ENCODE results near the gene CD300LG. TPM values are rescaled to one million over a fixed set of nuclear protein-coding genes. Genes with fewer than 3 reads are reported as not detected.

Gene CD300LG
- total and polyA plus RNA-seq, 7 donors, result 5.4 to 21.7 (median 10.9) TPM

DNA sequence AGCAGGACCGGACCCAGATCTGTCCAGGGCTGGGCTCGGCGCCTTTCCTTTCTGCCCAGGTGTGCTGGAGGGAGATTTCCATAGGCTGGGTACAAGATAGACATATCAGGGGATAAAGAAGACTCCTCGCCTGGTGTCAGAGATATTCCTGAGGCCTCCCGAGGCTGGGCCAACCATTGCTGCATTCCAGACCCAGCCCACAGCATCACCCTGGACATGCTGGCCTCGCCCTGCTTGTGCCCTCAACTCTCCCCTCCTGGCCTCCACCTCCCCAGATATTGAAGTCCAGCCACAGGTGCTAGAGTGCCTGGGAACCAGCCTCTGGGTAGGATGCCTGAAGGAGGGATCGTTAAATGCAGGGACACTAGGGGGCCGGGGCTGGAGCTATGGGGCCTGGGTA lies 2.1 kb downstream of the CD300LG start:
- H3K4me3 ChIP-seq, result peak overlapping the region; percentile 51
- TF ChIP-seq, protein P1, sequence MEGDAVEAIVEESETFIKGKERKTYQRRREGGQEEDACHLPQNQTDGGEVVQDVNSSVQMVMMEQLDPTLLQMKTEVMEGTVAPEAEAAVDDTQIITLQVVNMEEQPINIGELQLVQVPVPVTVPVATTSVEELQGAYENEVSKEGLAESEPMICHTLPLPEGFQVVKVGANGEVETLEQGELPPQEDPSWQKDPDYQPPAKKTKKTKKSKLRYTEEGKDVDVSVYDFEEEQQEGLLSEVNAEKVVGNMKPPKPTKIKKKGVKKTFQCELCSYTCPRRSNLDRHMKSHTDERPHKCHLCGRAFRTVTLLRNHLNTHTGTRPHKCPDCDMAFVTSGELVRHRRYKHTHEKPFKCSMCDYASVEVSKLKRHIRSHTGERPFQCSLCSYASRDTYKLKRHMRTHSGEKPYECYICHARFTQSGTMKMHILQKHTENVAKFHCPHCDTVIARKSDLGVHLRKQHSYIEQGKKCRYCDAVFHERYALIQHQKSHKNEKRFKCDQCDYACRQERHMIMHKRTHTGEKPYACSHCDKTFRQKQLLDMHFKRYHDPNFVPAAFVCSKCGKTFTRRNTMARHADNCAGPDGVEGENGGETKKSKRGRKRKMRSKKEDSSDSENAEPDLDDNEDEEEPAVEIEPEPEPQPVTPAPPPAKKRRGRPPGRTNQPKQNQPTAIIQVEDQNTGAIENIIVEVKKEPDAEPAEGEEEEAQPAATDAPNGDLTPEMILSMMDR (IDR thresholded peaks at IDR 0.05), result no peak
- H3K27me3 ChIP-seq (ENCODE audit: insufficient read depth in 3 of 3, low read length in 2 of 3), result peaks cover 0 to 3% (median 0%) of the 10 kb centered on the region in 3 donors
- WGBS, 3 donors, result 86 to 93% (median 89%) methylated on average over 8 of the region's 8 CpGs
- ATAC-seq, result no peak
- H3K36me3 ChIP-seq (ENCODE audit: insufficient read depth in 1 of 2, low read depth in 1 of 2), result no peaks in the 10 kb centered on the region
- H3K9me3 ChIP-seq, result no peaks in the 10 kb centered on the region
- DNase-seq, result no peak
- intact Hi-C loops (cut with DNase I), result loop anchor here (5.0 kb wide), 2 partner anchors 67 to 157 kb away; partner anchors contain the start of gene CFAP97D1 (in 1 of the 2)
- no peak overlapping the region for H3K27ac ChIP-seq
- H3K4me1 ChIP-seq, result peaks cover 5% of the 10 kb centered on the region

DNA sequence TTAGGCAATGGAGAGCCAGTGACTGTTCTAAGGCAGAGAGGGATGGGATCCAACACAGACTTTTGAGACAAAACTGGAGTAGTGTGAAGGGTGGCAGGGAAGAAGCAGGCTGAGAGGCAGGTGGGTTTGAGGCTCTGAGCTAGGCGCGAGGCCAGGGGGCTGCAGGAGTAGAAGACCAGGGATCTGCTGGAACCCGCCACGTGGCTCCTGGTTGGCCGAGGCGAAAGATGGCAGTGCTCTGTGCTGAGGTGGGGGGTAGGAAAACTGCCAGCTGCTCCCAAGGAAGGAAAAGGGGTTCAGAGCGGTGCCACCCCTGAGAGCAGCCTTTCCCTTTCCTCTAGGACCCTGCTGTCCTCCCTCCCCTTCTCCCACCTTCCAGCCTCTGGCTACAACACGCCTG lies 5.6 kb downstream of the CD300LG start:
- Histone ChIP-seq H3K9me3 (no peaks in the 10 kb centered on the region), H3K4me3 (no peak overlapping the region), H3K27ac (no peak overlapping the region), H3K36me3 (ENCODE audit: insufficient read depth in 1 of 2, low read depth in 1 of 2) (no peaks in the 10 kb centered on the region), H3K27me3 (ENCODE audit: insufficient read depth in 3 of 3, low read length in 2 of 3) (peaks cover 0 to 3% (median 3%) of the 10 kb centered on the region in 3 donors), H3K4me1 (no peaks in the 10 kb centered on the region)
- 91 to 97% (median 94%) methylated on average over 4 to 8 of the region's 8 CpGs for WGBS, 3 donors
- no peak for ATAC-seq
- DNase-seq, result no peak
- TF ChIP-seq, protein P1 (IDR thresholded peaks at IDR 0.05), result no peak
- intact Hi-C loops (cut with DNase I), result no loop called here

DNA sequence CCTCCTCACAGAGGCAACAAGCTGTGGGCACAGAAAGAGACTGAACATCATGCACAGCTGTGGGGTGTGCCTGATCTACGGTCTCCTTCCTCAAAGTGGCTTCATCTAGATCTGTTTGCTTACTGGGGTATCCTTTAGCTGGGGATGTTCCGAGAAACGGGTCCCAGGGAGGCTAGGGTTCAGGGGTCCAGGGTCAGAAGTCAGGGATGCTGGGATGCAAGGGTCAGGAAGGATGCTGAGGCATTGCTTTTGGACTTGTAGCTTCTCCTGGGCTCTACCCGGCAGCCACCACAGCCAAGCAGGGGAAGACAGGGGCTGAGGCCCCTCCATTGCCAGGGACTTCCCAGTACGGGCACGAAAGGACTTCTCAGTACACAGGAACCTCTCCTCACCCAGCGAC lies 6.6 kb downstream of the CD300LG start:
- no peak overlapping the region for H3K27ac ChIP-seq
- H3K4me3 ChIP-seq, result no peak overlapping the region
- DNase-seq (no peak), ATAC-seq (no peak)
- TF ChIP-seq, protein P1 (IDR thresholded peaks at IDR 0.05), result no peak
- intact Hi-C loops (cut with DNase I), result no loop called here
- peaks cover 0 to 3% (median 3%) of the 10 kb centered on the region in 3 donors for H3K27me3 ChIP-seq (ENCODE audit: insufficient read depth in 3 of 3, low read length in 2 of 3)
- no peaks in the 10 kb centered on the region for H3K4me1 ChIP-seq
- H3K9me3 ChIP-seq, result no peaks in the 10 kb centered on the region
- H3K36me3 ChIP-seq (ENCODE audit: insufficient read depth in 1 of 2, low read depth in 1 of 2), result no peaks in the 10 kb centered on the region
- 69 to 84% (median 76%) methylated on average over 7 of the region's 7 CpGs for WGBS, 3 donors

DNA sequence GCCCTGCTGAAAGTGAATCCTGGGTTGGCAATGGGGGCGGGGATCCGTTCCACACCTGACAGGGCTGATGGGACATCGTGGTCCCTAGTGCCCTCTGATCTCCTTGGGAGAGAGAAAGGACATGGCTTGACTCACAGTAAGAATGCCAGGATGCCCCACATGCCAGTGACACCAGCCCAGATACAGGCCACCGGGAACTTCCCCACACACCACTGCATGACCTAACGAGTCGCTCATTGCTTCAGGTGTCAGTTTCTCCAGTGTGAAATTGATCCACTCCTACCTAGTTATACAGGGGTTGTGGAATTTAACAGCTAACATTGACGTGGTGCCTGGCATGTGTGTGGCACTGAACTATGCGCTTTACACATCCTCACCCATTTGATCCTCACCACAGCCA lies 7.5 kb downstream of the CD300LG start:
- Histone ChIP-seq H3K27me3 (ENCODE audit: insufficient read depth in 3 of 3, low read length in 2 of 3) (peaks cover 0 to 3% (median 3%) of the 10 kb centered on the region in 3 donors), H3K4me1 (no peaks in the 10 kb centered on the region), H3K9me3 (no peaks in the 10 kb centered on the region), H3K36me3 (ENCODE audit: insufficient read depth in 1 of 2, low read depth in 1 of 2) (no peaks in the 10 kb centered on the region), H3K27ac (no peak overlapping the region), H3K4me3 (no peak overlapping the region)
- ATAC-seq (peak; percentile 22 to 71 (median 53)), DNase-seq (no peak)
- WGBS, 3 donors, result 35 to 57% (median 47%) methylated on average over 8 of the region's 8 CpGs
- intact Hi-C loops (cut with DNase I), result no loop called here
- TF ChIP-seq, protein P1 (IDR thresholded peaks at IDR 0.05), result no peak

DNA sequence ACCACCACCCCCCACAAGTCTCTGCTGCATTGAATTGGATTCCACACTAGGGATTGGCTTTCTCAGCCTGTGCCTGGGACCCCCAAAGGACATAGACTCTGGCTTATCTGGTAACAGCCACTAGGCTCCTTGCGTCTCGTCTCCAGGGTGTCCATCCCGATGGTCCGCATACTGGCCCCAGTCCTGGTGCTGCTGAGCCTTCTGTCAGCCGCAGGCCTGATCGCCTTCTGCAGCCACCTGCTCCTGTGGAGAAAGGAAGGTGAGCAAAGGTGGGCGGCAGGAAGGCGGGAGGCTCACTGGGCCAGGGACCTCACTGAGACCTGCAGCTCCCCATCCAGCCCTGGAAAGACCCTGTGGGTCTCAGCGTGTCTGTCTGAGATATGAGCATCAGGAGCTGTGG lies 8.1 kb downstream of the CD300LG start:
- Histone ChIP-seq H3K36me3 (ENCODE audit: insufficient read depth in 1 of 2, low read depth in 1 of 2) (no peaks in the 10 kb centered on the region), H3K27ac (no peak overlapping the region)
- intact Hi-C loops (cut with DNase I), result no loop called here

More for the DNA sequence above, 8.1 kb downstream of the CD300LG start:
- peaks cover under 1% of the 10 kb centered on the region for H3K4me1 ChIP-seq
- TF ChIP-seq, protein P1 (IDR thresholded peaks at IDR 0.05), result no peak
- WGBS, 3 donors, result 79 to 93% (median 86%) methylated on average over 9 of the region's 9 CpGs
- DNase-seq (no peak), ATAC-seq (no peak)
- no peaks in the 10 kb centered on the region for H3K9me3 ChIP-seq
- peaks cover 0 to 3% (median 3%) of the 10 kb centered on the region in 3 donors for H3K27me3 ChIP-seq (ENCODE audit: insufficient read depth in 3 of 3, low read length in 2 of 3)
- no peak overlapping the region for H3K4me3 ChIP-seq

All from psoas muscle (tissue), 8 donors.